Fibroblast of lung (primary cell): Measurements from ENCODE around the gene PRSS21. TPM values are rescaled to one million over a fixed set of nuclear protein-coding genes. Genes with fewer than 3 reads are reported as not detected.

Experiments used
- DNase-seq, 2 donors: peaks; one replicate each; pipeline versions ENCODE4 v3.0.0 to v3.0.0-alpha.2; 2010; ENCODE audit warnings: low read depth in 2 of 2
- H2AFZ ChIP-seq: 2 replicates; pipeline ENCODE4 v1.5.1; 2012; ENCODE audit warnings: low read length, control low read depth, inconsistent platforms
- H3K27ac ChIP-seq: 2 replicates; pipeline ENCODE4 v1.5.1; 2011; ENCODE audit warnings: low read length, control low read depth; ENCODE audit not compliant: insufficient read depth
- H3K27me3 ChIP-seq: 2 replicates; pipeline ENCODE4 v1.5.1; 2011; ENCODE audit warnings: mild to moderate bottlenecking, low read length; ENCODE audit not compliant: control insufficient read depth, insufficient read depth
- H3K36me3 ChIP-seq: 2 replicates; pipeline ENCODE4 v1.5.1; 2011; ENCODE audit warnings: low read length; ENCODE audit not compliant: control insufficient read depth, insufficient read depth
- H3K4me1 ChIP-seq: 2 replicates; pipeline ENCODE4 v1.5.1; 2011; ENCODE audit warnings: low read length; ENCODE audit not compliant: control insufficient read depth, insufficient read depth; ENCODE audit errors: extremely low read depth
- H3K4me2 ChIP-seq: 2 replicates; pipeline ENCODE4 v1.5.1; 2011; ENCODE audit warnings: low read length, control low read depth; ENCODE audit not compliant: insufficient read depth; ENCODE audit errors: extremely low read depth
- H3K4me3 ChIP-seq, 4 experiments: fragments of 200-600 bp in 1 of 4; sonication (generic) in 1 of 4; replicated peaks in 1 of 4; 2 replicates each; pipeline ENCODE4 v1.5.1; 2011 to 2016; ENCODE audit warnings: low read length in 4 of 4, low read depth in 3 of 4, mild to moderate bottlenecking in 3 of 4, control low read depth in 2 of 4, inconsistent platforms in 1 of 4, mixed read lengths in 1 of 4; ENCODE audit not compliant: insufficient read depth in 1 of 4; ENCODE audit errors: control extremely low read depth in 1 of 4
- H3K79me2 ChIP-seq: 2 replicates; pipeline ENCODE4 v1.5.1; 2012; ENCODE audit warnings: mild to moderate bottlenecking, low read length, inconsistent platforms; ENCODE audit not compliant: control insufficient read depth, insufficient read depth
- H3K9ac ChIP-seq: 2 replicates; pipeline ENCODE4 v1.5.1; 2011; ENCODE audit warnings: mild to moderate bottlenecking, low read length, control low read depth; ENCODE audit not compliant: insufficient read depth
- H3K9me3 ChIP-seq: 2 replicates; pipeline ENCODE4 v1.5.1; 2012; ENCODE audit warnings: low read depth, low read length; ENCODE audit not compliant: control insufficient read depth, insufficient read depth
- H4K20me1 ChIP-seq: 2 replicates; pipeline ENCODE4 v1.5.1; 2011; ENCODE audit warnings: low read length; ENCODE audit not compliant: control insufficient read depth, insufficient read depth; ENCODE audit errors: extremely low read depth
- CTCF ChIP-seq, 2 donors: IDR thresholded peaks in 1 of 2; conservative IDR thresholded peaks in 1 of 2; 1 replicate in 1 of 2; 2 replicates in 1 of 2; pipeline ENCODE4 v1.5.1; 2011 to 2012; ENCODE audit warnings: low read length in 2 of 2, control low read depth in 1 of 2, inconsistent platforms in 1 of 2, low read depth in 1 of 2, mild to moderate bottlenecking in 1 of 2
- EZH2 ChIP-seq: IDR thresholded peaks from 2 replicates; pipeline ENCODE4 v1.5.1; 2012; ENCODE audit warnings: low read length, control low read depth, mild to moderate bottlenecking; ENCODE audit errors: missing control alignments
- polyA plus RNA-seq, 2 donors: library from polyadenylated mRNA; depleted of rRNA in 1 of 2; stranded (reverse) in 1 of 2; unstranded in 1 of 2; fragments of >200 nt; gene quantifications; 2 replicates each; pipeline ENCODE4 v1.2.1, GENCODE V29; 2011 to 2012; ENCODE audit warnings: missing spikeins in 1 of 2
- total RNA-seq: library from RNA; depleted of rRNA; stranded (reverse); fragments of >200 nt; gene quantifications from 2 replicates; pipeline ENCODE4 v1.2.1, GENCODE V29; 2014

The PRSS21 gene
- total and polyA plus RNA-seq, 2 donors (not counting 1 experiment from before 2014, with no cell fraction given): 0.17 to 0.22 TPM

- peaks cover 5% of the 10 kb centered on the region for H3K27me3 ChIP-seq
- no peak for TF ChIP-seq EZH2
- TF ChIP-seq CTCF (conservative IDR thresholded peaks at IDR 0.05 in 1 of 2, IDR thresholded peaks at IDR 0.05 in 1 of 2; ENCODE audit: low read depth in 1 of 2, low read length in 2 of 2): no peak
- no peak overlapping the region for H3K4me3 ChIP-seq
- no peaks in the 10 kb centered on the region for H4K20me1 ChIP-seq
- no peak overlapping the region for H3K27ac ChIP-seq
- no peak overlapping the region for H2AFZ ChIP-seq
- H3K36me3 ChIP-seq: no peaks in the 10 kb centered on the region
- DNase-seq: no peak
- no peaks in the 10 kb centered on the region for H3K79me2 ChIP-seq
- H3K4me2 ChIP-seq: no peak overlapping the region
- H3K9me3 ChIP-seq: no peaks in the 10 kb centered on the region
- no peak overlapping the region for H3K9ac ChIP-seq
- no peaks in the 10 kb centered on the region for H3K4me1 ChIP-seq
These were observed 35.1 kb downstream of the PRSS21 start for GRCh38 chr16:2852003-2852730.

GRCh38 chr16:2852731-2853507, 35.9 kb downstream of the PRSS21 start:
- no peak overlapping the region for H3K27ac ChIP-seq
- H3K9me3 ChIP-seq: no peaks in the 10 kb centered on the region
- TF ChIP-seq EZH2 (no peak), CTCF (conservative IDR thresholded peaks at IDR 0.05 in 1 of 2, IDR thresholded peaks at IDR 0.05 in 1 of 2; ENCODE audit: low read depth in 1 of 2, low read length in 2 of 2) (no peak)
- no peak for DNase-seq
- no peak overlapping the region for H2AFZ ChIP-seq
- H3K36me3 ChIP-seq: no peaks in the 10 kb centered on the region
- no peaks in the 10 kb centered on the region for H3K4me1 ChIP-seq
- H3K4me3 ChIP-seq: no peak overlapping the region
- no peak overlapping the region for H3K4me2 ChIP-seq
- H3K79me2 ChIP-seq: no peaks in the 10 kb centered on the region
- H4K20me1 ChIP-seq: no peaks in the 10 kb centered on the region
- H3K9ac ChIP-seq: no peak overlapping the region
- peaks cover 5% of the 10 kb centered on the region for H3K27me3 ChIP-seq

GRCh38 chr16:2853531-2854073, 36.6 kb downstream of the PRSS21 start:
- H3K4me1 ChIP-seq: no peaks in the 10 kb centered on the region
- no peak overlapping the region for H3K4me2 ChIP-seq
- no peaks in the 10 kb centered on the region for H4K20me1 ChIP-seq
- H3K9me3 ChIP-seq: no peaks in the 10 kb centered on the region
- no peak for TF ChIP-seq EZH2
- no peak for TF ChIP-seq CTCF (conservative IDR thresholded peaks at IDR 0.05 in 1 of 2, IDR thresholded peaks at IDR 0.05 in 1 of 2; ENCODE audit: low read depth in 1 of 2, low read length in 2 of 2)
- no peaks in the 10 kb centered on the region for H3K79me2 ChIP-seq
- H3K9ac ChIP-seq: no peak overlapping the region
- H3K27me3 ChIP-seq: peaks cover 5% of the 10 kb centered on the region
- H3K27ac ChIP-seq: no peak overlapping the region
- DNase-seq: no peak
- H3K4me3 ChIP-seq: no peak overlapping the region
- no peak overlapping the region for H2AFZ ChIP-seq
- no peaks in the 10 kb centered on the region for H3K36me3 ChIP-seq
